ENCODE results near the gene CATSPER4. TPM values are rescaled to one million over a fixed set of nuclear protein-coding genes. Genes with fewer than 3 reads are reported as not detected.

CATSPER4 gene
- total and polyA plus RNA-seq, 2 of the 13 experiments (the other 11 are each of a cell fraction or from before 2014, with no cell fraction given) = not detected

GRCh38 chr1:26177182-26177684 lies 13.2 kb upstream of the CATSPER4 start, which contains the start of gene CNKSR1:
TSS of gene CNKSR1 (plus strand) at chr1:26177491. CDS start at chr1:26177548, 57 bp downstream.
- Histone ChIP-seq H3K4me3 (replicated peaks in 1 of 3; ENCODE audit: insufficient read depth in 1 of 3, low read depth in 2 of 3, low read length in 3 of 3) (peak within 1 kb of the TSS; percentile 28 to 62 (median 59); a peak in 5 of 6 replicates), H3K27ac (ENCODE audit: extremely low read length, insufficient read depth, low read length) (no peak within 1 kb of the TSS), H4K20me1 (ENCODE audit: insufficient read depth, low read length) (no peaks in the 10 kb centered on the region), H3K4me2 (ENCODE audit: low read depth, low read length) (peak within 1 kb of the TSS; percentile 49), H3K4me1 (ENCODE audit: insufficient read depth, low read length) (peaks cover 24% of the 10 kb centered on the region), H3K79me2 (ENCODE audit: insufficient read depth, low read length) (no peaks in the 10 kb centered on the region), H3K27me3 (ENCODE audit: control insufficient read depth in 1 of 2, insufficient read depth in 2 of 2, low read length in 2 of 2) (no peaks in the 10 kb centered on the region), H3K36me3 (replicated peaks in 1 of 2; ENCODE audit: control insufficient read depth in 1 of 2, insufficient read depth in 2 of 2, low read length in 2 of 2) (peaks cover 0 to 2% of the 10 kb centered on the region in 2 experiments; a peak in 2 of 5 replicates), H2AFZ (ENCODE audit: low read length) (no peak within 1 kb of the TSS), H3K9ac (ENCODE audit: insufficient read depth, low read depth, low read length) (peak within 1 kb of the TSS; percentile 60), H3K9me3 (ENCODE audit: low read length) (no peaks in the 10 kb centered on the region)
- 19% methylated on average over 16 of the region's 21 CpGs for WGBS (ENCODE audit: low lambda C conversion rate)
- CTCF ChIA-PET (ENCODE audit: low intra/inter-chr PET ratio, low total read pairs) = no interaction called here
- POLR2A ChIA-PET = interaction anchor here (1.0 to 2.0 kb wide), 2 partner anchors 48 to 57 kb away, joined by 3 to 12 read pairs; partner anchors contain the start of gene CEP85
- peak; percentile 94 for ATAC-seq
- DNase-seq (ENCODE audit: low spot score) = peak; percentile 62
- intact Hi-C loops (cut with micrococcal nuclease; ENCODE audit: unreplicated experiment) = no loop called here
- no TSS peak for BruUV-seq (replicated peaks)
- no peak for FAIRE-seq
- in situ Hi-C loops (cut with HindIII; ENCODE audit: extremely low pct_ligation_motif_present, low pct_unique_long_range_greater_than_20kb) = no loop called here
- TF ChIP-seq ADNP (CRISPR knock-in tag; IDR thresholded peaks at IDR 0.05) = no peak
- peak; percentile 68; the same call in 1 of the 2 replicates for TF ChIP-seq GABPB1 (CRISPR knock-in tag; IDR thresholded peaks at IDR 0.05)
- TF ChIP-seq PHF5A (CRISPR knock-in tag; IDR thresholded peaks at IDR 0.05; ENCODE audit: low read depth, unreplicated experiment) = no peak
- 0 out of 2 replicates have a peak, but pooled peaks have one; percentile 48 for TF ChIP-seq DR1 (CRISPR knock-in tag; IDR thresholded peaks at IDR 0.05)
- no peak for TF ChIP-seq RAD21 (CRISPR knock-in tag; IDR thresholded peaks at IDR 0.05)
- TF ChIP-seq ZBTB33 (CRISPR knock-in tag; IDR thresholded peaks at IDR 0.05) = peak; percentile 32; the same call in 1 of the 2 replicates
- peak; percentile 69 for TF ChIP-seq ZNF687 (CRISPR knock-in tag; IDR thresholded peaks at IDR 0.05)
- 0 out of 4 replicates have a peak, but pooled peaks have one; percentile 27 to 42 for TF ChIP-seq HMGXB4 (CRISPR knock-in tag; IDR thresholded peaks at IDR 0.05; ENCODE audit: borderline replicate concordance in 1 of 2, low read depth in 1 of 2)
- TF ChIP-seq SAP130 (CRISPR knock-in tag; IDR thresholded peaks at IDR 0.05; ENCODE audit: low read depth) = peak; percentile 54; the same call in 1 of the 2 replicates
- 0 out of 2 replicates have a peak, but pooled peaks have one; percentile 17 for TF ChIP-seq ARID5B (CRISPR knock-in tag; IDR thresholded peaks at IDR 0.05)
